ENCODE data around the gene SH3PXD2A.

SH3PXD2A gene

GRCh38 chr10:103794996-103795395 lies 60.4 kb downstream of the SH3PXD2A start:
- Histone ChIP-seq H3K9me3 (ENCODE audit: control insufficient read depth, low read length) (no peaks in the 10 kb centered on the region), H3K4me3 (ENCODE audit: low read length) (no peak overlapping the region), H3K36me3 (ENCODE audit: control insufficient read depth, insufficient read depth, low read length, severe bottlenecking) (no peaks in the 10 kb centered on the region), H3K27me3 (replicated peaks; ENCODE audit: control insufficient read depth, insufficient read depth, low read length) (no peaks in the 10 kb centered on the region), H3K4me1 (ENCODE audit: control insufficient read depth, insufficient read depth, low read length) (peaks cover 8% of the 10 kb centered on the region), H3K9ac (ENCODE audit: low read length) (no peak overlapping the region)
- DNase-seq (ENCODE audit: low read depth), result no peak

GRCh38 chr10:103793920-103794883 lies 61.2 kb downstream of the SH3PXD2A start:
- Histone ChIP-seq H3K4me3 (ENCODE audit: low read length) (no peak overlapping the region), H3K4me1 (ENCODE audit: control insufficient read depth, insufficient read depth, low read length) (peaks cover 8% of the 10 kb centered on the region), H3K9ac (ENCODE audit: low read length) (no peak overlapping the region), H3K27me3 (replicated peaks; ENCODE audit: control insufficient read depth, insufficient read depth, low read length) (no peaks in the 10 kb centered on the region), H3K9me3 (ENCODE audit: control insufficient read depth, low read length) (no peaks in the 10 kb centered on the region), H3K36me3 (ENCODE audit: control insufficient read depth, insufficient read depth, low read length, severe bottlenecking) (no peaks in the 10 kb centered on the region)
- no peak for DNase-seq (ENCODE audit: low read depth)

GRCh38 chr10:103793429-103793828 lies 61.9 kb downstream of the SH3PXD2A start:
- no peak overlapping the region for H3K9ac ChIP-seq (ENCODE audit: low read length)
- H3K4me1 ChIP-seq (ENCODE audit: control insufficient read depth, insufficient read depth, low read length), result peaks cover 8% of the 10 kb centered on the region
- no peaks in the 10 kb centered on the region for H3K9me3 ChIP-seq (ENCODE audit: control insufficient read depth, low read length)
- DNase-seq (ENCODE audit: low read depth), result no peak
- H3K4me3 ChIP-seq (ENCODE audit: low read length), result no peak overlapping the region
- no peaks in the 10 kb centered on the region for H3K36me3 ChIP-seq (ENCODE audit: control insufficient read depth, insufficient read depth, low read length, severe bottlenecking)
- H3K27me3 ChIP-seq (replicated peaks; ENCODE audit: control insufficient read depth, insufficient read depth, low read length), result no peaks in the 10 kb centered on the region

GRCh38 chr10:103792547-103792946 lies 62.8 kb downstream of the SH3PXD2A start:
- Histone ChIP-seq H3K36me3 (ENCODE audit: control insufficient read depth, insufficient read depth, low read length, severe bottlenecking) (no peaks in the 10 kb centered on the region), H3K27me3 (replicated peaks; ENCODE audit: control insufficient read depth, insufficient read depth, low read length) (no peaks in the 10 kb centered on the region)

GRCh38 chr10:103791858-103792257 lies 63.5 kb downstream of the SH3PXD2A start:
- H3K9me3 ChIP-seq (ENCODE audit: control insufficient read depth, low read length), result no peaks in the 10 kb centered on the region
- H3K36me3 ChIP-seq (ENCODE audit: control insufficient read depth, insufficient read depth, low read length, severe bottlenecking), result no peaks in the 10 kb centered on the region
- no peaks in the 10 kb centered on the region for H3K27me3 ChIP-seq (replicated peaks; ENCODE audit: control insufficient read depth, insufficient read depth, low read length)
- no peak overlapping the region for H3K4me3 ChIP-seq (ENCODE audit: low read length)
- H3K4me1 ChIP-seq (ENCODE audit: control insufficient read depth, insufficient read depth, low read length), result peaks cover 8% of the 10 kb centered on the region
- H3K9ac ChIP-seq (ENCODE audit: low read length), result no peak overlapping the region
- no peak for DNase-seq (ENCODE audit: low read depth)

More at GRCh38 chr10:103792547-103792946, 62.8 kb downstream of the SH3PXD2A start:
- Histone ChIP-seq H3K4me1 (ENCODE audit: control insufficient read depth, insufficient read depth, low read length) (peaks cover 8% of the 10 kb centered on the region), H3K9ac (ENCODE audit: low read length) (no peak overlapping the region), H3K9me3 (ENCODE audit: control insufficient read depth, low read length) (no peaks in the 10 kb centered on the region), H3K4me3 (ENCODE audit: low read length) (no peak overlapping the region)
- DNase-seq (ENCODE audit: low read depth), result no peak

GRCh38 chr10:103791291-103791690 lies 64.1 kb downstream of the SH3PXD2A start:
- Histone ChIP-seq H3K27me3 (replicated peaks; ENCODE audit: control insufficient read depth, insufficient read depth, low read length) (no peaks in the 10 kb centered on the region), H3K9me3 (ENCODE audit: control insufficient read depth, low read length) (no peaks in the 10 kb centered on the region), H3K4me1 (ENCODE audit: control insufficient read depth, insufficient read depth, low read length) (peaks cover 8% of the 10 kb centered on the region), H3K4me3 (ENCODE audit: low read length) (no peak overlapping the region), H3K9ac (ENCODE audit: low read length) (no peak overlapping the region), H3K36me3 (ENCODE audit: control insufficient read depth, insufficient read depth, low read length, severe bottlenecking) (no peaks in the 10 kb centered on the region)
- no peak for DNase-seq (ENCODE audit: low read depth)

- H3K9me3 ChIP-seq (ENCODE audit: control insufficient read depth, low read length), result no peaks in the 10 kb centered on the region
- no peaks in the 10 kb centered on the region for H3K27me3 ChIP-seq (replicated peaks; ENCODE audit: control insufficient read depth, insufficient read depth, low read length)
- DNase-seq (ENCODE audit: low read depth), result no peak
- H3K4me1 ChIP-seq (ENCODE audit: control insufficient read depth, insufficient read depth, low read length), result peaks cover 8% of the 10 kb centered on the region
- no peak overlapping the region for H3K9ac ChIP-seq (ENCODE audit: low read length)
- H3K4me3 ChIP-seq (ENCODE audit: low read length), result no peak overlapping the region
- H3K36me3 ChIP-seq (ENCODE audit: control insufficient read depth, insufficient read depth, low read length, severe bottlenecking), result no peaks in the 10 kb centered on the region
Observed at GRCh38 chr10:103790580-103790979, 64.8 kb downstream of the SH3PXD2A start.

- H3K9ac ChIP-seq (ENCODE audit: low read length), result no peak overlapping the region
- no peaks in the 10 kb centered on the region for H3K27me3 ChIP-seq (replicated peaks; ENCODE audit: control insufficient read depth, insufficient read depth, low read length)
- H3K36me3 ChIP-seq (ENCODE audit: control insufficient read depth, insufficient read depth, low read length, severe bottlenecking), result no peaks in the 10 kb centered on the region
- no peak for DNase-seq (ENCODE audit: low read depth)
- no peak overlapping the region for H3K4me3 ChIP-seq (ENCODE audit: low read length)
- no peaks in the 10 kb centered on the region for H3K9me3 ChIP-seq (ENCODE audit: control insufficient read depth, low read length)
- peaks cover 8% of the 10 kb centered on the region for H3K4me1 ChIP-seq (ENCODE audit: control insufficient read depth, insufficient read depth, low read length)
Observed at GRCh38 chr10:103789771-103790201, 65.6 kb downstream of the SH3PXD2A start.

- Histone ChIP-seq H3K4me1 (ENCODE audit: control insufficient read depth, insufficient read depth, low read length) (peaks cover 4% of the 10 kb centered on the region), H3K9ac (ENCODE audit: low read length) (no peak overlapping the region), H3K27me3 (replicated peaks; ENCODE audit: control insufficient read depth, insufficient read depth, low read length) (no peaks in the 10 kb centered on the region), H3K4me3 (ENCODE audit: low read length) (no peak overlapping the region), H3K9me3 (ENCODE audit: control insufficient read depth, low read length) (no peaks in the 10 kb centered on the region), H3K36me3 (ENCODE audit: control insufficient read depth, insufficient read depth, low read length, severe bottlenecking) (no peaks in the 10 kb centered on the region)
- no peak for DNase-seq (ENCODE audit: low read depth)
Observed at GRCh38 chr10:103789161-103789560, 66.2 kb downstream of the SH3PXD2A start.

GRCh38 chr10:103787331-103787730 lies 68.0 kb downstream of the SH3PXD2A start:
- DNase-seq (ENCODE audit: low read depth), result no peak
- no peaks in the 10 kb centered on the region for H3K4me1 ChIP-seq (ENCODE audit: control insufficient read depth, insufficient read depth, low read length)

GRCh38 chr10:103786020-103786419 lies 69.4 kb downstream of the SH3PXD2A start:
- Histone ChIP-seq H3K4me1 (ENCODE audit: control insufficient read depth, insufficient read depth, low read length) (peaks cover 6% of the 10 kb centered on the region), H3K9me3 (ENCODE audit: control insufficient read depth, low read length) (no peaks in the 10 kb centered on the region), H3K9ac (ENCODE audit: low read length) (no peak overlapping the region), H3K4me3 (ENCODE audit: low read length) (no peak overlapping the region), H3K36me3 (ENCODE audit: control insufficient read depth, insufficient read depth, low read length, severe bottlenecking) (no peaks in the 10 kb centered on the region), H3K27me3 (replicated peaks; ENCODE audit: control insufficient read depth, insufficient read depth, low read length) (no peaks in the 10 kb centered on the region)
- no peak for DNase-seq (ENCODE audit: low read depth)

More at GRCh38 chr10:103787331-103787730, 68.0 kb downstream of the SH3PXD2A start:
- Histone ChIP-seq H3K36me3 (ENCODE audit: control insufficient read depth, insufficient read depth, low read length, severe bottlenecking) (no peaks in the 10 kb centered on the region), H3K9me3 (ENCODE audit: control insufficient read depth, low read length) (no peaks in the 10 kb centered on the region), H3K4me3 (ENCODE audit: low read length) (no peak overlapping the region), H3K9ac (ENCODE audit: low read length) (no peak overlapping the region), H3K27me3 (replicated peaks; ENCODE audit: control insufficient read depth, insufficient read depth, low read length) (no peaks in the 10 kb centered on the region)
